Choroid plexus epithelial cell (primary cell): Measurements from ENCODE around the gene TMEM26.

Source experiments
- DNase-seq: peaks from one replicate; pipeline ENCODE4 v3.0.0-alpha.2; 2010; ENCODE audit warnings: low read depth
- H3K4me3 ChIP-seq: 2 replicates; pipeline ENCODE4 v1.5.1; 2011; ENCODE audit warnings: low read depth, mild to moderate bottlenecking, control low read depth, low read length, moderate library complexity
- CTCF ChIP-seq: conservative IDR thresholded peaks from 2 replicates; pipeline ENCODE4 v1.5.1; 2011; ENCODE audit warnings: low read depth, mild to moderate bottlenecking, control low read depth, inconsistent platforms, low read length, moderate library complexity

TMEM26 gene

DNA sequence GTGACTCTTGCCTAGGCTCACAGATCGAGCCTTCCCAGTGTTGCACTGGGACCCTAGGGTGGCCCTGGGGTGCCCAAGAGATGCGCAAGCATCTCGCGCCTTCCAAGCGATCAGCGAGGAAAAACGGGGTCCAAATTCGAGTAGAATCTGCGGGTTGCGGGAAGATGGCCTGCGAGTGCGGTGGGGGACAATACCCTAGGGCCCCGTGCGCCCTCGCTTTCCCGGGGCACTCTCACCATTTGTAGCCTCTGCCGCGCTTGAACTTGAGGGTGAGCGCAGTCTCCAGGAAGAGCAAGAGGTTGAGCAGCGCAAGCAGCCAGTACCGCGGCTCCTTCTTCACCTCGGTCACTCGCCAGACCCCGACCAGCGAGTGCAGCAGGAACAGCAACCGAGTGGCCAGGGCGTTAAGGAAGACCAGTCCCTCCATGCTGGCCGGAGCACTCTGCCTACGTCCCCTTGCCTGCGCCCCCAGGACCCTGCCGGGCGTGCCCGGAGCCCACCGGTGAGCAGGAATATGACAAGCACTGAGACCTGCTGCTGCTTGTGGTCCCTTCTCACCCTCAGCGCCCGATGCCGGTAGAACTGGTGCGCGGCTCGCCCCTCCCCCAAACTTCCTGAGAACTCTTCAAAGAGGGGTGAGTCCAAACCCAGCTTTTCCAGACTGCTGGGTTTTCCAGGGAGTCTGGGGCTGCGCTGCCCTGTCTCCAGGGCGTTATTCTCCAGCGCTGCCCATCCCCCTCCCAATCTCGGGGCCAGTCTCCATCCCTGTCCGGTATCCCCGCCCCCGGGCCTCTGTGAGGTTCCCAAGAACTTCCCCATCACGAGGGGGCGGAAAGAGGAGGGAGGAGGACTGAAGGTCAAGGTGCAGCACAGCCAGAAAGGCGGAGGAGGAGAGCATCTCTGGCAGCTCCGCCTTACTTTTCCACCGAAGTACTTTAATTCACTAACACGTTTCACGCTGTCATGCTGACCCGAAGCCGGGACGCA is at the start of gene TMEM26:
TSS of gene TMEM26 (minus strand) at position 727 of the 987 bp plus-strand sequence. CDS start at position 427, 300 bp downstream.
- peak; percentile 46 for DNase-seq

GRCh38 chr10:61500460-61500859 is 47.3 kb upstream of the TMEM26 start:
- H3K4me3 ChIP-seq: no peak overlapping the region
- DNase-seq: no peak
- no peak for TF ChIP-seq CTCF

More for the DNA sequence above, at the start of gene TMEM26:
- TF ChIP-seq CTCF: no peak
- peak within 1 kb of the TSS; percentile 69 for H3K4me3 ChIP-seq

DNA sequence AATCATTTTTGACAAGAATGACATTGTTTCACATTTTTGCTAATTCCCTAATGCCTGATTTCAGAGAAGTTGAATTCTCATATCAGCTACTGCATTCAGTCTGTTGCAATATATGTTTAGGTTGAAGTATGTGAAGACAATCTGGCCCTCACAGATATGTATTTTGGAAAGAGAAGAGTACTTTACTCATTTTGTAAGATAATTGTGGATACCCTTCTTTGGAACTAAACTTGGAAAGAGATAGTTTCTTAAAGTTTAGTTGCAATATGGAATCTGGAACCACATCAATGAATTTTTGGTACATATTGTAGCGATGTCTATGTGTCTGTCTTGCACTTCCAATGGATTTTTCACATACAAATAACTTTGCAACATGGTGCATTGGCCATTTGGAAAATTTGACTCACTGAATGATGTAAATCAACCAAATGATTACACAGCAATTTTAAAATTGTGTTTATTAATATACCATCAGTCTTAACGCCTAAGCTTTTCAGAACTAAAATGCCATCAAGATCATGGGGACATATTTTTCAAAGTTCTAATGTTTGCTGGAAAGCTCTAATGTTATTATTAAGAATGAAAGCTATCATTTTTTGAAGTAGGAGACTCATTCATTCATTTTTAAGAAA is 39.3 kb upstream of the TMEM26 start:
- DNase-seq: no peak
- H3K4me3 ChIP-seq: no peak overlapping the region
- TF ChIP-seq CTCF: no peak

DNA sequence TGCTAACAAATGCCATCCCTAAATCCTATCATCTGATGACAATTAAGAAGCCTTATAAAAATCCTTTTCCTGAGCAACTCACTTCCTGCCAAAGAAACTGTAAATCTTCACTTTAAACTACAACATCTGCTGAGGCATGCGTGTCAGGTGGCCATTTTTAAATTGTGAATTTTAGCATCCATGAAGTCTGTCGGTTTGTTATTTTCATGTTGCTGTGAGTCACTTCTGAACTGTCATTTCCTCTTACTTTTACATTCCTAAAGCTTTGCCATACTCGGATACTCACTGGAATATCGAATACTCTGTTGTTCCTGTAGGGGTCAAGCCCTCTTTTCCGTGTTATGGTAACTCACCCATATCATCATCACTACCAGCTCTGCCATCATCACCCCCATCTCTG is 34.3 kb upstream of the TMEM26 start:
- TF ChIP-seq CTCF: no peak
- peak; percentile 35 for DNase-seq
- H3K4me3 ChIP-seq: no peak overlapping the region

DNA sequence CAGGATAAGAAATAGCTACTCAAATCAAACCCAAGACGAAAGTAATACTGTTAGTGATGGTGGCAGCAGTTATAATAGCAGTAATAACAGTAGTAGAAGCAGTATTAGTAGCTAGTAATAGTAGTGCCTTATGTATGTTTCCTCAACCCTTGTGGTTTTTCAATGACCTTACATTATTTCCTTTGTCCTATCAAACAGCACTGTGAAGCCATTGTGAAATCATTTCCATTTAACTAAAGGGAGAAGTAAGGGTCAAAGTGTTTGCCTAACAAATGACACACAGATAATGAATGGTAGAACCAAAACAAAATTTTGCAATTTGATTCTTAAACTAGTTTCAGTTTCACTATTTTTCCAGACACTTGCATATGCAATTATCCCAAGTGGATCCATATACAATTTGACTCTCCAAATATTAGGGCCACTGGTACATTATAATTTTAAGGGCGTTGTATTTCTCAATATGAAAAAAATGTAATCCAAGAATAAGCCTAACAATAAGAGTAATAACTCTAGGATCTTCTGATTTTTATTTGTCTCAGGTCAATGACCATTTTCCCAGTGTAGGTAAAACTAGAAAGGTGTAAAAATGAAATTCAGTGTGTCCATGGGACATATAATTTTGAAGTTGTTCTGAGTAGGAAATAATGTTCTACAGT is 33.7 kb upstream of the TMEM26 start:
- TF ChIP-seq CTCF: no peak
- H3K4me3 ChIP-seq: no peak overlapping the region
- peak; percentile 92 for DNase-seq

DNA sequence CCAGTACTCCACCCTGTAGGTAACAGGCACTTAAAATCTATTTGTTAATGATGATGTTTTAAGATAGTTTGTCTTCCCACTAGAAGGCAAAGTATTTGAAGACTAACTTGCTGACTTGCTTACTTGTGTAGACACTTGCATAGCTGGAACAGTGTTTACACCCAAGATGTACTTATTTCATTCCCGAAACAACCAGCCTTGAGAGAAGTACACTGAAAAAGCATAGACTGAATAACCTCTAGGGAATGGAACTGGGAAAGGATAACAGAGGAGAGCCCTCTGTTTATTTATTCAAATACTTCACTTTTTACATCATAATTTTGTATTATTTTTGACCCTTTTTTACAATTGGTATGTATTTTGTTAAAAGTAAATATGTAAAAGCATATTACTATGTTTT is 33.1 kb upstream of the TMEM26 start:
- DNase-seq: peak; percentile 60
- TF ChIP-seq CTCF: no peak
- H3K4me3 ChIP-seq: no peak overlapping the region
